Measurements from ENCODE around the gene GNPDA1.

Gene GNPDA1

GRCh38 chr5:141952020-141952419 is 60.8 kb downstream of the GNPDA1 start:
- no peaks in the 10 kb centered on the region for H3K4me1 ChIP-seq (ENCODE audit: control insufficient read depth, insufficient read depth, low read length, unreplicated experiment)
- H3K36me3 ChIP-seq (ENCODE audit: insufficient read depth, low read length), result no peaks in the 10 kb centered on the region
- H3K4me3 ChIP-seq (ENCODE audit: low read depth, low read length), result no peak overlapping the region
- no peaks in the 10 kb centered on the region for H3K79me2 ChIP-seq (ENCODE audit: control insufficient read depth, insufficient read depth, low read length, unreplicated experiment)
- no peak overlapping the region for H3K27ac ChIP-seq (ENCODE audit: low read depth, low read length)
- no peak overlapping the region for H2AFZ ChIP-seq (ENCODE audit: low read length, unreplicated experiment)
- H3K27me3 ChIP-seq (ENCODE audit: insufficient read depth, low read length), result no peaks in the 10 kb centered on the region

GRCh38 chr5:141951332-141951781 is 61.5 kb downstream of the GNPDA1 start:
- Histone ChIP-seq H3K4me1 (ENCODE audit: control insufficient read depth, insufficient read depth, low read length, unreplicated experiment) (no peaks in the 10 kb centered on the region), H3K36me3 (ENCODE audit: insufficient read depth, low read length) (no peaks in the 10 kb centered on the region), H3K27me3 (ENCODE audit: insufficient read depth, low read length) (no peaks in the 10 kb centered on the region), H3K4me3 (ENCODE audit: low read depth, low read length) (no peak overlapping the region), H2AFZ (ENCODE audit: low read length, unreplicated experiment) (no peak overlapping the region), H3K27ac (ENCODE audit: low read depth, low read length) (no peak overlapping the region), H3K79me2 (ENCODE audit: control insufficient read depth, insufficient read depth, low read length, unreplicated experiment) (no peaks in the 10 kb centered on the region)
